Measurements from ENCODE around the gene HLA-A. TPM values are rescaled to one million over a fixed set of nuclear protein-coding genes. Genes with fewer than 3 reads are reported as not detected.

HLA-A gene
- total and polyA plus RNA-seq, 12 donors = 338 to 2,952 (median 1,253) TPM

- intact Hi-C loops (cut with DNase I) = no loop called here
- H3K27ac ChIP-seq = no peak overlapping the region
- H3K9me3 ChIP-seq (replicated peaks in 1 of 3) = no peaks in the 10 kb centered on the region
- 56 to 87% (median 77%) methylated on average over 1 of the region's 1 CpG for WGBS, 4 donors
- TF ChIP-seq CTCF (IDR thresholded peaks at IDR 0.05) = no peak
- no peaks in the 10 kb centered on the region for H3K4me1 ChIP-seq (replicated peaks in 1 of 2)
- H3K27me3 ChIP-seq = no peaks in the 10 kb centered on the region
- no peak for DNase-seq
- no peaks in the 10 kb centered on the region for H3K36me3 ChIP-seq (replicated peaks in 1 of 2)
- H3K4me3 ChIP-seq = no peak overlapping the region
Observed at GRCh38 chr6:29919506-29920445, 22.6 kb upstream of the HLA-A start.

DNA sequence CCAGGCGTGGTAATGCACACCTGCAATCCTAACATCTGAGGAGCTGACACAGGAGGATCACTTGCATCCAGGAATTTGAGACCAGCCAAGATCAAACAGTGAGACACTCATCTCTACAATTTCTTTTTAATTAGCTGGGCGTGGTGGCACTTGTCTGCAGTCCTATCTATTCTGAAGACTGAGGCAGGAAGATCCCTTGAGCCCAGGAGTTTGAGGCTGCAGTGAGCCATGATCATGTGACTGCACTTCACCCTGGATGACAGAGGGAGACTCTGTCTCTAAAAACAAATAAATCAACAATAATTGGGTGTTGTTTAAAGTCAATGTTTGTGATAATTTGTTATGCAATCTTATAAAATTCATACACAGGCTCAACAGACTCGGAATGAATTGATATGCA is 18.0 kb upstream of the HLA-A start:
- DNase-seq = no peak
- no peaks in the 10 kb centered on the region for H3K27me3 ChIP-seq
- no peaks in the 10 kb centered on the region for H3K36me3 ChIP-seq (replicated peaks in 1 of 2)
- WGBS, 4 donors = 76 to 94% (median 90%) methylated on average over 2 to 3 of the region's 3 CpGs
- intact Hi-C loops (cut with DNase I) = no loop called here
- no peak overlapping the region for H3K4me3 ChIP-seq
- H3K4me1 ChIP-seq (replicated peaks in 1 of 2) = peaks cover 0 to 4% of the 10 kb centered on the region in 2 donors
- TF ChIP-seq POLR2A (IDR thresholded peaks at IDR 0.05) (no peak), CTCF (IDR thresholded peaks at IDR 0.05) (no peak)
- H3K27ac ChIP-seq = no peak overlapping the region
- H3K9me3 ChIP-seq (replicated peaks in 1 of 3) = no peaks in the 10 kb centered on the region

DNA sequence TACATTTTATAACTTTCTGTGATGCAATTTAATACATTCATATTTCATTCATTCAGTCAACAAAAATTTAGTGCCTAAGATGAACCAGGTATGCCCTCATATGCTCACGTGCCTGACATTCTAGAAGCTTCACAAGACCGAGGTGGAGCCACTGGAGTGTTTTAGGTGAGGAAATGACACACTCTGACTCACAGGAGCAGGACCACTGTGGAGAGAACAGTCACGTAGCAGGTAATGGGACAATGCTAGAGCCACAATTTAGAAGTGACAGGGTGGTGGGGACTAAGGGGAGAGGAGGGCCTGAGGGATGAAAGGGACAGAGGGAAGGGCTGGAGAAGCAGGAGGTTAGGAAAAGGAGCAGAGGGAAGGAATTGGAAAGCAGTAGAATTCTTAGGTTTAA is 17.6 kb upstream of the HLA-A start:
- Histone ChIP-seq H3K27ac (peak overlapping the region in 1 of 5 donors; percentile 30), H3K36me3 (replicated peaks in 1 of 2) (no peaks in the 10 kb centered on the region), H3K9me3 (replicated peaks in 1 of 3) (no peaks in the 10 kb centered on the region), H3K4me1 (replicated peaks in 1 of 2) (peaks cover 0 to 4% of the 10 kb centered on the region in 2 donors), H3K27me3 (no peaks in the 10 kb centered on the region), H3K4me3 (no peak overlapping the region)
- intact Hi-C loops (cut with DNase I) = no loop called here
- WGBS, 4 donors = 48 to 63% (median 59%) methylated on average over 3 of the region's 3 CpGs
- no peak for DNase-seq
- no peak for TF ChIP-seq POLR2A (IDR thresholded peaks at IDR 0.05)
- TF ChIP-seq CTCF (IDR thresholded peaks at IDR 0.05) = no peak

- Histone ChIP-seq H3K9me3 (replicated peaks in 1 of 3) (no peaks in the 10 kb centered on the region), H3K36me3 (replicated peaks in 1 of 2) (no peaks in the 10 kb centered on the region), H3K27me3 (no peaks in the 10 kb centered on the region), H3K4me1 (replicated peaks in 1 of 2) (peaks cover 0 to 4% of the 10 kb centered on the region in 2 donors), H3K4me3 (no peak overlapping the region), H3K27ac (peak overlapping the region in 1 of 5 donors; percentile 30)
- intact Hi-C loops (cut with DNase I) = no loop called here
- 72 to 85% (median 78%) methylated on average over 6 of the region's 6 CpGs for WGBS, 4 donors
- TF ChIP-seq POLR2A (IDR thresholded peaks at IDR 0.05) = no peak
- no peak for TF ChIP-seq CTCF (IDR thresholded peaks at IDR 0.05)
- DNase-seq = peak in 1 of 7 donors; percentile 8
Observed at GRCh38 chr6:29925321-29925720, 17.0 kb upstream of the HLA-A start.

Measured in adrenal gland (tissue), 12 donors.